Measurements from ENCODE around the gene TFPI. TPM values are rescaled to one million over a fixed set of nuclear protein-coding genes. Genes with fewer than 3 reads are reported as not detected.

Gene TFPI
- total RNA-seq, 1 experiment from 2014 or later = 125 TPM

- Mint-ChIP-seq H3K27ac (ENCODE audit: unreplicated experiment) (no peak overlapping the region), H3K9me3 (ENCODE audit: low read depth, unreplicated experiment) (no peaks in the 10 kb centered on the region), H3K36me3 (ENCODE audit: insufficient read depth, unreplicated experiment) (no peaks in the 10 kb centered on the region), H3K27me3 (ENCODE audit: unreplicated experiment) (no peaks in the 10 kb centered on the region), H3K4me3 (ENCODE audit: low read depth, unreplicated experiment) (no peak overlapping the region), H3K4me1 (ENCODE audit: low read depth, unreplicated experiment) (peaks cover 10% of the 10 kb centered on the region)
- no peak for TF ChIP-seq CTCF (IDR thresholded peaks at IDR 0.05; ENCODE audit: unreplicated experiment)
- no peak for DNase-seq
- intact Hi-C loops (cut with micrococcal nuclease; ENCODE audit: unreplicated experiment) = loop anchor here (5.0 kb wide), 1 partner anchor 459 kb away; no protein-coding TSS in a partner anchor
- CTCF ChIA-PET = interaction anchor here (1.9 kb wide), 1 partner anchor 589 kb away, joined by 5 read pairs; no protein-coding TSS in a partner anchor
- no TSS peak for BruUV-seq (replicated peaks)
Observed at GRCh38 chr2:187451510-187451909, 102.7 kb downstream of the TFPI start.

GRCh38 chr2:187447336-187447735, 106.9 kb downstream of the TFPI start:
- Mint-ChIP-seq H3K4me1 (ENCODE audit: low read depth, unreplicated experiment) (peaks cover 10% of the 10 kb centered on the region), H3K9me3 (ENCODE audit: low read depth, unreplicated experiment) (no peaks in the 10 kb centered on the region), H3K27me3 (ENCODE audit: unreplicated experiment) (no peaks in the 10 kb centered on the region), H3K27ac (ENCODE audit: unreplicated experiment) (no peak overlapping the region), H3K4me3 (ENCODE audit: low read depth, unreplicated experiment) (no peak overlapping the region), H3K36me3 (ENCODE audit: insufficient read depth, unreplicated experiment) (no peaks in the 10 kb centered on the region)
- BruUV-seq (replicated peaks) = no TSS peak
- TF ChIP-seq CTCF (IDR thresholded peaks at IDR 0.05; ENCODE audit: unreplicated experiment) = no peak
- no peak for DNase-seq
- CTCF ChIA-PET = interaction anchor here (0.6 to 1.6 kb wide), 3 partner anchors 486 to 584 kb away, joined by 3 to 18 read pairs (median 7); no protein-coding TSS in a partner anchor
- intact Hi-C loops (cut with micrococcal nuclease; ENCODE audit: unreplicated experiment) = no loop called here

GRCh38 chr2:187446711-187447110, 107.5 kb downstream of the TFPI start:
- DNase-seq = no peak
- BruUV-seq (replicated peaks) = no TSS peak
- H3K4me1 Mint-ChIP-seq (ENCODE audit: low read depth, unreplicated experiment) = peaks cover 10% of the 10 kb centered on the region
- CTCF ChIA-PET = no interaction called here
- no peaks in the 10 kb centered on the region for H3K36me3 Mint-ChIP-seq (ENCODE audit: insufficient read depth, unreplicated experiment)
- intact Hi-C loops (cut with micrococcal nuclease; ENCODE audit: unreplicated experiment) = no loop called here
- H3K4me3 Mint-ChIP-seq (ENCODE audit: low read depth, unreplicated experiment) = no peak overlapping the region
- H3K9me3 Mint-ChIP-seq (ENCODE audit: low read depth, unreplicated experiment) = no peaks in the 10 kb centered on the region
- H3K27me3 Mint-ChIP-seq (ENCODE audit: unreplicated experiment) = no peaks in the 10 kb centered on the region
- TF ChIP-seq CTCF (IDR thresholded peaks at IDR 0.05; ENCODE audit: unreplicated experiment) = no peak
- H3K27ac Mint-ChIP-seq (ENCODE audit: unreplicated experiment) = no peak overlapping the region

- TF ChIP-seq CTCF (IDR thresholded peaks at IDR 0.05; ENCODE audit: unreplicated experiment) = no peak
- intact Hi-C loops (cut with micrococcal nuclease; ENCODE audit: unreplicated experiment) = no loop called here
- Mint-ChIP-seq H3K4me3 (ENCODE audit: low read depth, unreplicated experiment) (no peak overlapping the region), H3K27ac (ENCODE audit: unreplicated experiment) (no peak overlapping the region), H3K4me1 (ENCODE audit: low read depth, unreplicated experiment) (peaks cover 10% of the 10 kb centered on the region), H3K27me3 (ENCODE audit: unreplicated experiment) (no peaks in the 10 kb centered on the region), H3K9me3 (ENCODE audit: low read depth, unreplicated experiment) (no peaks in the 10 kb centered on the region), H3K36me3 (ENCODE audit: insufficient read depth, unreplicated experiment) (no peaks in the 10 kb centered on the region)
- no peak for DNase-seq
- BruUV-seq (replicated peaks) = no TSS peak
- CTCF ChIA-PET = no interaction called here
Observed at GRCh38 chr2:187445051-187445450, 109.2 kb downstream of the TFPI start.

Measured in Calu3 (cell line).